Measurements from ENCODE around the gene PUDP. TPM values are rescaled to one million over a fixed set of nuclear protein-coding genes. Genes with fewer than 3 reads are reported as not detected.

Gene PUDP
- total and polyA plus RNA-seq, 2 experiments from 2014 or later, result 22.6 to 32.8 TPM

GRCh38 chrX:7055386-7056137 lies 92.4 kb downstream of the PUDP start:
- no peak overlapping the region for H2AFZ ChIP-seq
- no peaks in the 10 kb centered on the region for H4K20me1 ChIP-seq (ENCODE audit: insufficient read depth, poor library complexity, severe bottlenecking)
- H3K9me3 ChIP-seq (ENCODE audit: low read depth), result no peaks in the 10 kb centered on the region
- no peak overlapping the region for H3K4me3 ChIP-seq
- no peaks in the 10 kb centered on the region for H3K27me3 ChIP-seq
- 79% methylated on average over 10 of the region's 10 CpGs for WGBS (ENCODE audit: low lambda C conversion rate, missing lambda C conversion rate)
- no peak overlapping the region for H3K27ac ChIP-seq
- H3K9me2 ChIP-seq (replicated peaks; ENCODE audit: insufficient read depth), result no peaks in the 10 kb centered on the region
- TF ChIP-seq EZH2 (IDR thresholded peaks at IDR 0.05; ENCODE audit: borderline replicate concordance) (no peak), EZH2phosphoT487 (IDR thresholded peaks at IDR 0.05; ENCODE audit: low read depth, severe bottlenecking, unreplicated experiment) (no peak), CTCF (IDR thresholded peaks at IDR 0.05; ENCODE audit: poor library complexity) (no peak)
- no peak for DNase-seq (ENCODE audit: low spot score)
- H3K79me2 ChIP-seq, result no peaks in the 10 kb centered on the region
- no peaks in the 10 kb centered on the region for H3K36me3 ChIP-seq (replicated peaks; ENCODE audit: insufficient read depth, low read depth)
- no peaks in the 10 kb centered on the region for H3K4me1 ChIP-seq (ENCODE audit: insufficient read depth)
- H3K4me2 ChIP-seq, result no peak overlapping the region

GRCh38 chrX:7054219-7055216 lies 93.4 kb downstream of the PUDP start:
- Histone ChIP-seq H2AFZ (no peak overlapping the region), H3K9me3 (ENCODE audit: low read depth) (no peaks in the 10 kb centered on the region), H3K27ac (no peak overlapping the region), H4K20me1 (ENCODE audit: insufficient read depth, poor library complexity, severe bottlenecking) (no peaks in the 10 kb centered on the region), H3K27me3 (no peaks in the 10 kb centered on the region), H3K4me2 (no peak overlapping the region), H3K36me3 (replicated peaks; ENCODE audit: insufficient read depth, low read depth) (no peaks in the 10 kb centered on the region), H3K4me3 (no peak overlapping the region), H3K9me2 (replicated peaks; ENCODE audit: insufficient read depth) (no peaks in the 10 kb centered on the region), H3K4me1 (ENCODE audit: insufficient read depth) (no peaks in the 10 kb centered on the region), H3K79me2 (no peaks in the 10 kb centered on the region)
- TF ChIP-seq CTCF (IDR thresholded peaks at IDR 0.05; ENCODE audit: poor library complexity) (no peak), EZH2phosphoT487 (IDR thresholded peaks at IDR 0.05; ENCODE audit: low read depth, severe bottlenecking, unreplicated experiment) (no peak), EZH2 (IDR thresholded peaks at IDR 0.05; ENCODE audit: borderline replicate concordance) (no peak)
- 84% methylated on average over 14 of the region's 14 CpGs for WGBS (ENCODE audit: low lambda C conversion rate, missing lambda C conversion rate)
- DNase-seq (ENCODE audit: low spot score), result no peak

- no peaks in the 10 kb centered on the region for H3K79me2 ChIP-seq
- no peak overlapping the region for H3K27ac ChIP-seq
- H3K4me1 ChIP-seq (ENCODE audit: insufficient read depth), result no peaks in the 10 kb centered on the region
- H2AFZ ChIP-seq, result no peak overlapping the region
- 90% methylated on average over 6 of the region's 6 CpGs for WGBS (ENCODE audit: low lambda C conversion rate, missing lambda C conversion rate)
- H3K9me3 ChIP-seq (ENCODE audit: low read depth), result no peaks in the 10 kb centered on the region
- no peak overlapping the region for H3K4me3 ChIP-seq
- no peaks in the 10 kb centered on the region for H3K27me3 ChIP-seq
- no peak for DNase-seq (ENCODE audit: low spot score)
- no peaks in the 10 kb centered on the region for H3K36me3 ChIP-seq (replicated peaks; ENCODE audit: insufficient read depth, low read depth)
- TF ChIP-seq EZH2 (IDR thresholded peaks at IDR 0.05; ENCODE audit: borderline replicate concordance) (no peak), EZH2phosphoT487 (IDR thresholded peaks at IDR 0.05; ENCODE audit: low read depth, severe bottlenecking, unreplicated experiment) (no peak), CTCF (IDR thresholded peaks at IDR 0.05; ENCODE audit: poor library complexity) (no peak)
- no peaks in the 10 kb centered on the region for H4K20me1 ChIP-seq (ENCODE audit: insufficient read depth, poor library complexity, severe bottlenecking)
- no peak overlapping the region for H3K4me2 ChIP-seq
- no peaks in the 10 kb centered on the region for H3K9me2 ChIP-seq (replicated peaks; ENCODE audit: insufficient read depth)
Measured at GRCh38 chrX:7052541-7052940, 95.4 kb downstream of the PUDP start.
